Ascending aorta (tissue), 2 donors: ENCODE results near the gene CFAP161. TPM values are rescaled to one million over a fixed set of nuclear protein-coding genes. Genes with fewer than 3 reads are reported as not detected.

Source experiments
- DNase-seq, 2 donors: peaks; one replicate each; pipeline ENCODE4 v3.0.0-alpha.2; 2019; ENCODE audit warnings: low spot score in 2 of 2
- H3K27ac ChIP-seq, 2 donors: fragments of 200-600 bp; sonication (generic); one replicate each; pipeline ENCODE4 v1.5.1; 2016 to 2017; ENCODE audit warnings: mild to moderate bottlenecking in 1 of 2
- H3K27me3 ChIP-seq: fragments of 200-600 bp; sonication (generic); one replicate; pipeline ENCODE4 v1.5.1; 2017
- H3K36me3 ChIP-seq, 2 donors: fragments of 200-600 bp; sonication (generic); one replicate each; pipeline ENCODE4 v1.5.1; 2016
- H3K4me1 ChIP-seq, 2 donors: fragments of 200-600 bp; sonication (generic); one replicate each; pipeline ENCODE4 v1.5.1; 2016 to 2017; ENCODE audit warnings: mild to moderate bottlenecking in 1 of 2
- H3K4me3 ChIP-seq, 2 donors: fragments of 200-600 bp; sonication (generic); one replicate each; pipeline ENCODE4 v1.5.1; 2016 to 2017; ENCODE audit warnings: mild to moderate bottlenecking in 1 of 2
- H3K9me3 ChIP-seq, 2 donors: fragments of 200-600 bp; sonication (generic); one replicate each; pipeline ENCODE4 v1.5.1; 2016
- CTCF ChIP-seq, 3 experiments: fragments of 200-600 bp in 2 of 3; fragments of 450-650 bp in 1 of 3; sonication (generic) in 2 of 3; IDR thresholded peaks; one replicate each; pipeline ENCODE4 v1.5.1; 2016 to 2019; ENCODE audit warnings: antibody characterized with exemption in 3 of 3, mild to moderate bottlenecking in 1 of 3, moderate library complexity in 1 of 3
- intact Hi-C: fragments of 100-400 bp; cut with DNase I; formaldehyde crosslinking; loops from one replicate; pipeline ENCODE4 v1.15.1; 2023
- total RNA-seq: library from RNA; depleted of rRNA; stranded (reverse); fragments of >200 nt; gene quantifications from one replicate; pipeline ENCODE4 v1.1.0, GENCODE V29; 2016

Gene CFAP161
- total RNA-seq, 1 donor from 2014 or later, result not detected

- Histone ChIP-seq H3K9me3 (no peaks in the 10 kb centered on the region), H3K27ac (no peak overlapping the region), H3K36me3 (no peaks in the 10 kb centered on the region), H3K4me3 (no peak overlapping the region), H3K27me3 (no peaks in the 10 kb centered on the region), H3K4me1 (no peaks in the 10 kb centered on the region)
- DNase-seq, result no peak
- intact Hi-C loops, result no loop called here
- TF ChIP-seq CTCF (IDR thresholded peaks at IDR 0.05), result no peak
Measured at GRCh38 chr15:81174125-81174791, 40.2 kb downstream of the CFAP161 start.

- Histone ChIP-seq H3K4me3 (no peak overlapping the region), H3K4me1 (no peaks in the 10 kb centered on the region), H3K27ac (no peak overlapping the region), H3K36me3 (no peaks in the 10 kb centered on the region), H3K9me3 (no peaks in the 10 kb centered on the region), H3K27me3 (no peaks in the 10 kb centered on the region)
- no peak for TF ChIP-seq CTCF (IDR thresholded peaks at IDR 0.05)
- no peak for DNase-seq
- intact Hi-C loops, result no loop called here
Measured at GRCh38 chr15:81174792-81175327, 40.8 kb downstream of the CFAP161 start.

- no peak overlapping the region for H3K4me3 ChIP-seq
- intact Hi-C loops, result no loop called here
- no peak overlapping the region for H3K27ac ChIP-seq
- H3K36me3 ChIP-seq, result no peaks in the 10 kb centered on the region
- no peak for TF ChIP-seq CTCF (IDR thresholded peaks at IDR 0.05)
- H3K27me3 ChIP-seq, result no peaks in the 10 kb centered on the region
- H3K9me3 ChIP-seq, result no peaks in the 10 kb centered on the region
- DNase-seq, result no peak
- H3K4me1 ChIP-seq, result no peaks in the 10 kb centered on the region
Measured at GRCh38 chr15:81175496-81175895, 41.4 kb downstream of the CFAP161 start.

GRCh38 chr15:81176291-81176893 lies 42.3 kb downstream of the CFAP161 start:
- no peak for TF ChIP-seq CTCF (IDR thresholded peaks at IDR 0.05)
- H3K9me3 ChIP-seq, result no peaks in the 10 kb centered on the region
- H3K4me3 ChIP-seq, result no peak overlapping the region
- H3K4me1 ChIP-seq, result no peaks in the 10 kb centered on the region
- no peak for DNase-seq
- no peaks in the 10 kb centered on the region for H3K36me3 ChIP-seq
- no peaks in the 10 kb centered on the region for H3K27me3 ChIP-seq
- peak overlapping the region in 1 of 2 donors; percentile 32 for H3K27ac ChIP-seq
- intact Hi-C loops, result no loop called here

- no peak for DNase-seq
- Histone ChIP-seq H3K4me1 (peaks cover 0 to 2% of the 10 kb centered on the region in 2 donors), H3K27ac (no peak overlapping the region), H3K9me3 (no peaks in the 10 kb centered on the region), H3K4me3 (no peak overlapping the region), H3K36me3 (no peaks in the 10 kb centered on the region), H3K27me3 (no peaks in the 10 kb centered on the region)
- TF ChIP-seq CTCF (IDR thresholded peaks at IDR 0.05), result no peak
- intact Hi-C loops, result no loop called here
Measured at GRCh38 chr15:81178365-81178764, 44.3 kb downstream of the CFAP161 start.
